DOHH2 (cell line): ENCODE measurements around the gene TRIM9.

Experiments used
- H3F3A ChIP-seq: fragments of 200-600 bp; sonication (generic), shearing (Covaris generic); 2 replicates; pipeline ENCODE4 v1.6.0; 2016; ENCODE audit warnings: antibody characterized with exemption, mild to moderate bottlenecking; ENCODE audit not compliant: control insufficient read depth, insufficient read depth
- H3K27ac ChIP-seq: fragments of 200-600 bp; sonication (generic); 2 replicates; pipeline ENCODE4 v1.5.1; 2014; ENCODE audit warnings: low read depth, mild to moderate bottlenecking, low read length, moderate library complexity
- H3K27me3 ChIP-seq: fragments of 200-600 bp; sonication (generic); 2 replicates; pipeline ENCODE4 v1.6.1; 2014; ENCODE audit warnings: mild to moderate bottlenecking, low read length, mixed read lengths; ENCODE audit not compliant: control insufficient read depth
- H3K36me3 ChIP-seq: fragments of 200-600 bp; sonication (generic); 2 replicates; pipeline ENCODE4 v1.6.1; 2014; ENCODE audit warnings: mild to moderate bottlenecking, low read length, moderate library complexity, mixed read lengths; ENCODE audit not compliant: control insufficient read depth
- H3K4me1 ChIP-seq: fragments of 200-600 bp; sonication (generic); 2 replicates; pipeline ENCODE4 v1.6.1; 2014; ENCODE audit warnings: mild to moderate bottlenecking, low read length, mixed read lengths; ENCODE audit not compliant: control insufficient read depth
- H3K4me2 ChIP-seq: fragments of 200-600 bp; sonication (generic); 2 replicates; pipeline ENCODE4 v1.6.0; 2014; ENCODE audit warnings: mild to moderate bottlenecking, low read length, moderate library complexity
- H3K4me3 ChIP-seq: fragments of 200-600 bp; sonication (generic); 2 replicates; pipeline ENCODE4 v1.5.1; 2014; ENCODE audit warnings: mild to moderate bottlenecking, low read length, mixed read lengths
- H3K79me2 ChIP-seq: fragments of 200-600 bp; sonication (generic); 2 replicates; pipeline ENCODE4 v1.6.1; 2014; ENCODE audit warnings: mild to moderate bottlenecking, low read length, mixed read lengths; ENCODE audit not compliant: control insufficient read depth
- H3K9me2 ChIP-seq: fragments of 200-600 bp; sonication (generic); replicated peaks from 2 replicates; pipeline ENCODE4 v1.6.1; 2014; ENCODE audit warnings: mild to moderate bottlenecking, low read length, mixed read lengths; ENCODE audit not compliant: control insufficient read depth
- H3K9me3 ChIP-seq: fragments of 200-600 bp; sonication (generic); 2 replicates; pipeline ENCODE4 v1.6.1; 2014; ENCODE audit warnings: antibody characterized with exemption, low read length, mixed read lengths; ENCODE audit not compliant: control insufficient read depth, insufficient read depth
- H4K20me1 ChIP-seq: fragments of 200-600 bp; sonication (generic); 2 replicates; pipeline ENCODE4 v1.6.0; 2014; ENCODE audit warnings: low read depth, mild to moderate bottlenecking, antibody characterized with exemption, low read length, moderate library complexity; ENCODE audit not compliant: control insufficient read depth, insufficient read depth
- CTCF ChIP-seq: fragments of 200-600 bp; sonication (generic); IDR thresholded peaks from one replicate; pipeline ENCODE4 v1.5.1; 2014; ENCODE audit warnings: antibody characterized with exemption, mild to moderate bottlenecking, low read depth, low read length; ENCODE audit not compliant: poor library complexity, severe bottlenecking
- EZH2phosphoT487 ChIP-seq: fragments of 200-600 bp; sonication (generic); IDR thresholded peaks from 2 replicates; pipeline ENCODE4 v1.6.1; 2017; ENCODE audit warnings: borderline replicate concordance, mild to moderate bottlenecking, antibody characterized with exemption, low read length, moderate library complexity, mixed read lengths

Gene TRIM9

GRCh38 chr14:51092965-51093364, 1.9 kb downstream of the TRIM9 start:
- Histone ChIP-seq H3K27me3 (no peaks in the 10 kb centered on the region), H3K79me2 (peaks cover 73% of the 10 kb centered on the region), H3K4me3 (peak overlapping the region; percentile 93), H3K27ac (no peak overlapping the region), H3K9me3 (no peaks in the 10 kb centered on the region), H4K20me1 (peaks cover 4% of the 10 kb centered on the region; the same call in 1 of the 2 replicates), H3K36me3 (peaks cover 42% of the 10 kb centered on the region), H3K4me2 (peak overlapping the region; percentile 95), H3K9me2 (no peaks in the 10 kb centered on the region), H3F3A (peaks cover 6% of the 10 kb centered on the region), H3K4me1 (peaks cover 74% of the 10 kb centered on the region)
- TF ChIP-seq EZH2phosphoT487 (no peak), CTCF (no peak)

GRCh38 chr14:51089278-51089677, 5.6 kb downstream of the TRIM9 start:
- no peaks in the 10 kb centered on the region for H3K27me3 ChIP-seq
- no peak overlapping the region for H3K27ac ChIP-seq
- no peaks in the 10 kb centered on the region for H3K9me3 ChIP-seq
- H3K79me2 ChIP-seq = peaks cover 99% of the 10 kb centered on the region
- H3K4me2 ChIP-seq = peak overlapping the region; percentile 56
- H3K4me1 ChIP-seq = peaks cover 71% of the 10 kb centered on the region
- TF ChIP-seq EZH2phosphoT487 (no peak), CTCF (no peak)
- peaks cover 4% of the 10 kb centered on the region; the same call in 1 of the 2 replicates for H4K20me1 ChIP-seq
- H3F3A ChIP-seq = peaks cover 3% of the 10 kb centered on the region; the same call in 1 of the 2 replicates
- no peaks in the 10 kb centered on the region for H3K9me2 ChIP-seq
- peaks cover 69% of the 10 kb centered on the region for H3K36me3 ChIP-seq
- no peak overlapping the region for H3K4me3 ChIP-seq

GRCh38 chr14:51087031-51087441, 7.9 kb downstream of the TRIM9 start:
- Histone ChIP-seq H3K27ac (no peak overlapping the region), H4K20me1 (0 out of 2 replicates have a peak, but pooled peaks cover 4% of the 10 kb centered on the region), H3K4me3 (no peak overlapping the region), H3K9me2 (no peaks in the 10 kb centered on the region), H3K27me3 (no peaks in the 10 kb centered on the region), H3K9me3 (no peaks in the 10 kb centered on the region), H3K4me1 (peaks cover 68% of the 10 kb centered on the region), H3K36me3 (peaks cover 57% of the 10 kb centered on the region), H3K79me2 (peaks cover 99% of the 10 kb centered on the region), H3F3A (peaks cover 3% of the 10 kb centered on the region; the same call in 1 of the 2 replicates), H3K4me2 (peak overlapping the region; percentile 6; the same call in 1 of the 2 replicates)
- TF ChIP-seq CTCF (no peak), EZH2phosphoT487 (no peak)
